Activated naive CD8-positive, alpha-beta T cell treated with anti-CD3 and anti-CD28 coated beads, Interleukin-2, amount 50 U/mL, for 24 hours (primary cell): Measurements from ENCODE around the gene MYOM1.
"Not testable (repeated sequence)": the region's sequence is repeated elsewhere in the genome, so short reads cannot be mapped to it uniquely, and the experiment has no call there.

Source experiments
- ATAC-seq: fragments of 150-1000 bp; cut with Tn5 transposase; one replicate; pipeline ENCODE4 v1.10.0; 2021
- DNase-seq: peaks from one replicate; pipeline ENCODE4 v3.0.0; 2021
- H3K27ac Mint-ChIP-seq: one replicate; pipeline ENCODE4 v1.8.0; 2021; ENCODE audit warnings: mild to moderate bottlenecking, mixed read lengths
- H3K27me3 Mint-ChIP-seq: one replicate; pipeline ENCODE4 v1.8.0; 2021; ENCODE audit warnings: mixed read lengths
- H3K36me3 Mint-ChIP-seq: one replicate; pipeline ENCODE4 v1.8.0; 2021; ENCODE audit warnings: low read depth, mixed read lengths
- H3K4me1 Mint-ChIP-seq: one replicate; pipeline ENCODE4 v1.8.0; 2021; ENCODE audit warnings: mixed read lengths
- H3K4me3 Mint-ChIP-seq: one replicate; pipeline ENCODE4 v1.8.0; 2021; ENCODE audit warnings: mild to moderate bottlenecking, moderate library complexity, mixed read lengths
- H3K9me3 Mint-ChIP-seq: one replicate; pipeline ENCODE4 v1.8.0; 2021; ENCODE audit warnings: mixed read lengths

MYOM1 gene

DNA sequence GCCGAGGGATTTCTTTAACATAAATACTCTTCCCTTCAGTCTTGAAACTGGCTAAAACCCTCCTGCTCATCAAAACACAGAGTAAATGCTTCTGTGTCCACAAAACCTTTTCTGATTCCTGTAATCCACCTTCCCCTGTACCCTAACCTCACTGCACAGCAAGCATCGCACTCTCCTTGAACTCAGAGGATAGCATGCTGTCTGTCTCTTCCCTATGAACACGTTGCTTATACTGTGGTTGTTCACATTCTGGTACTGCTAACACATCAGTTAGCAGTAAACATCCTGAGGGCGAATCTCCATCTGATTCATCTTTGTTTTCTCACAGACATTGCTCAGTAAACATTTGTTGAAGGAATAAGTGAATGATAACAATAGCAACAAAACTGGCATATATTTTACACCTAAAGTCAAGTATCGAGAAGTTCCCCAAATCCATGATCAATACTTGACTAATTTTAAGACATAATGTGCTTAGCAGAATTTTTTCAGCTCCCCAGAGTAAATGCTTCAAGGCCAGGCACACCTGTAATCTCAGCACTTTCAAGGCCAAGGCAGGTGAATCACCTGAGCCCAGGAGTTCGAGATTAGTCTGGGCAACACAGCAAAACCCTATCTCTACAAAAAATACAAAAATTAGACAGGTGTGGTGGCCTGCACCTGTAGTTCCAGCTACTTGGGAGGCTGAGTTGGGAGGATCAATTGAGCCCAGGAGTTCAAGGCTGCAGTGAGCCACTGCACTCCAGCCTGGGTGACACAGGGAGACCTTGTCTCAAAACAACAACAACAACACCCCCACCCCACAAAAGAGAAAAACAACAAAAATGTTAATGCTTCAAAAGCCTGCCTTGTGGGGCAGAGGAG, 161.2 kb downstream of the MYOM1 start:
- no peak for ATAC-seq
- peaks cover 57% of the 10 kb centered on the region for H3K4me1 Mint-ChIP-seq
- H3K27ac Mint-ChIP-seq, result peak overlapping the region; percentile 31
- H3K36me3 Mint-ChIP-seq, result peaks cover 5% of the 10 kb centered on the region
- H3K27me3 Mint-ChIP-seq, result no peaks in the 10 kb centered on the region
- no peak for DNase-seq
- no peak overlapping the region for H3K4me3 Mint-ChIP-seq
- H3K9me3 Mint-ChIP-seq, result peaks cover 10% of the 10 kb centered on the region

DNA sequence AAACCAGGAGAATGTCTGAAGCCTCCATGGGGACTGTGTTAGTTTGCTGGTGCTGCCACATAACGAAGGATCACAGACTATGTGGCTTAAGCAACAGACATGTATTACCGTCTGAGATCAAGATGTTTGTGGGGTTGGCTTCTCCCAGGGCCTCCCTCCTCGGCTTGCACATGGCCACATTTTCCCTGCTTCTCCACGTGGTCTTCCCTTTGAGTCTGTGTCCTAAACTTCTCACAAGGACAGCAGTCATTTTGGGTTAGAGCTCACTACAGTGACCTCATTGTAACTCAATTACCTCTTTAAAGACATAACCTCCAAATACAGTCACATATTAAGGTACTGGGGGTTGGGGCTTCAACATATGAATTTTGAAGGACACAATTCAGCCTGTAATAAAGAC, 162.2 kb downstream of the MYOM1 start:
- H3K4me3 Mint-ChIP-seq, result no peak overlapping the region
- H3K36me3 Mint-ChIP-seq, result peaks cover 5% of the 10 kb centered on the region
- H3K9me3 Mint-ChIP-seq, result peaks cover 17% of the 10 kb centered on the region
- H3K4me1 Mint-ChIP-seq, result peaks cover 51% of the 10 kb centered on the region
- no peak overlapping the region for H3K27ac Mint-ChIP-seq
- no peak for DNase-seq
- no peaks in the 10 kb centered on the region for H3K27me3 Mint-ChIP-seq
- ATAC-seq, result no peak

DNA sequence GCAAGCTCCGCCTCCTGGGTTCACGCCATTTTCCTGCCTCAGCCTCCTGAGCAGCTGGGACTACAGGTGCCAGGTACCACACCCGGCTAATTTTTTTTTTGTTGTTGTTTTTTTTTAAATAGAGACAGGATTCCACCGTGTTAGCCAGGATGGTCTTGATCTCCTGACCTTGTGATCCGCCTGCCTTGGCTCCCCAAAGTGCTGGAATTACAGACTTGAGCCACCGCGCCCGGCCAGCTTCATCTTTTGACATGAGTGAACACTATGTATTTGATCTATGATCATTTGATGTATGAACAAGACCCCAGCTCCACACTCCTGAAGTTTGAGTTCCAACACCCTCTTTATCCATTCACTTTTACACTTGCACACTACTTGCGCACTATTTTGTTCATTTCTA, 163.5 kb downstream of the MYOM1 start:
- peaks cover 5% of the 10 kb centered on the region for H3K36me3 Mint-ChIP-seq
- H3K9me3 Mint-ChIP-seq, result peaks cover 13% of the 10 kb centered on the region
- no peak for DNase-seq
- H3K27ac Mint-ChIP-seq, result no peak overlapping the region
- H3K4me3 Mint-ChIP-seq, result no peak overlapping the region
- no peaks in the 10 kb centered on the region for H3K27me3 Mint-ChIP-seq
- ATAC-seq, result no peak
- H3K4me1 Mint-ChIP-seq, result peaks cover 46% of the 10 kb centered on the region

DNA sequence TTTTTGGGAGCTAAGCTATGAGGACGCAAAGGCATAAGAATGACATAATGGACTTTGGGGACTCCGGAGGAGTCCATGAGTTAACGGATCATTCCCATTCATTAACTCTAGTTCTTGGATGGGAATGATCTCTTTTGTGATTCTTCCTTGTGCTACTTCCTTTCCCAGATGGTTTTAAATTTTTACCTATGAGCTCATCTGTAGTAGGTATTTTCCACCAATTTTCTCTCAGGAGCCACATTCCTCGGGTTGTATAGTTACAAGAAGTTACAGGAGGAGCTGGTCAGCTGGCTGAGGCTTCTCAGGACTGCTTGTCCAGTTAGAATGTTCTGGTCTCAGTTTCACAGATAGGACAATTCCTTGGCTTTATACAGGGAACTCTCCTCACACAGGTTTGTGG, 164.0 kb downstream of the MYOM1 start:
- Mint-ChIP-seq H3K27me3 (no peaks in the 10 kb centered on the region), H3K4me1 (peaks cover 41% of the 10 kb centered on the region), H3K27ac (no peak overlapping the region), H3K36me3 (peaks cover 2% of the 10 kb centered on the region), H3K4me3 (no peak overlapping the region), H3K9me3 (peaks cover 11% of the 10 kb centered on the region)
- ATAC-seq, result no peak
- no peak for DNase-seq

DNA sequence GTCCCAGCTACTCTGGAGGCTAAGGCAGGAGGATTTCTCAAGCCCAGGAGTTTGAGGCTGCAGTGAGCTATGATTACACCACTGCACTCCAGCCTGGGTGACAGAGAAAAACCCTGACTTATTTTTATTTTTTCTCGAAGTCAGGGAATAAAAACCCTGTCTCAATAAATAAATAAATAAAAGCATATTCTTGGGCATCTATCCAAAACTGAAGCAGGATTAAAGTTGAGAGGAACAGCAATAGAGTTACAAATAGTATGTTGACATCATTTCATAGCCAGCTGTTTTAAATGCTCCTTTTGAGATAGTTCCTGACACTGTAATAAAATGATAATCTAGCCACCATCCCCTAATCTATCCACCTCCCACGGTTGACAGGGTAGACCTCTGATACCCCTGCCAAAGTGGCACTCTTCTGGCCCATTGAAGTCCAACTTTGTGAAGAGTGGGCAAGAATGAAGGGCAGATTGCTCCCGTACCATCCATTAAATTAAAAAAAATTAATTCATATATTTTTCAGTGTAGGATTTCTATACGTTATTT, 164.5 kb downstream of the MYOM1 start:
- H3K9me3 Mint-ChIP-seq, result peaks cover 8% of the 10 kb centered on the region

DNA sequence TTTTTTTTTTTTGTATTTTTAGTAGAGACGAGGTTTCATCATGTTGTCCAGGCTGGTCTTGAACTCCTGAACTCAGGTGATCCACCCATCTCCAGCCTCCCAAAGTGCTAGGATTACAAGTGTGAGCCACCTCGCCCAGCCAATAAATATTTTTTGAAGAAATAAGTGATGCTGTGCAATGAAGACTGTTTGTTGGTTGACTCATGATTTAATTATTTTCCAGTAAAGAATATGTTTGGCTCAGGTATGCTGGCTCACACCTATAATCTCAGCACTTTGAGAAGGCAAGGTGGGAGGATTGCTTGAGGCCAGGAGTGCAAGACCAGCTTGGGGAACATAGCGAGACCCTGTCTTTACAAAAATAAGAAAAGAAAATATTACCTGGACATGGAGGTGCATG, 165.0 kb downstream of the MYOM1 start:
- no peak overlapping the region for H3K27ac Mint-ChIP-seq

More for the DNA sequence above, 164.5 kb downstream of the MYOM1 start:
- H3K4me3 Mint-ChIP-seq, result no peak overlapping the region
- H3K4me1 Mint-ChIP-seq, result peaks cover 36% of the 10 kb centered on the region
- DNase-seq (no peak), ATAC-seq (no peak)
- H3K27me3 Mint-ChIP-seq, result no peaks in the 10 kb centered on the region
- H3K27ac Mint-ChIP-seq, result no peak overlapping the region
- peaks cover 2% of the 10 kb centered on the region for H3K36me3 Mint-ChIP-seq

DNA sequence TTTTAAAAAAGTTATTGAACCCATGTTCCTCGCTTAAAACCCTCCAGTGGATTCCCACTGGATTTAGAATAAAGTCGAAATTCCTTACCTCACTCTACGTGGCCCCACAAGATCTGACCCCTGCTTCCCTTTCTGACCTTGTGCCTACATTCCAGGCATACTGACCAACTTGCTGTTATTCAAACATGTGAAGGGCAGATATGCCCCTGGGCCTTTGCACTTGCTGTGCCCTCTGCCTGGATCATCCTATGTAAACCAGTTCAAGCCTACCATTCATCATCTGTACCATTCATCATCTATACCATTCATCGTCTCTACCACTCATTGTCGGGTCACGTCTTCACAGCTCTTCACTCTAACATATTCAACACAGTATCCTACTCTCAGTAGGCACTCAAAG, 165.6 kb downstream of the MYOM1 start:
- H3K4me1 Mint-ChIP-seq, result peaks cover 27% of the 10 kb centered on the region
- H3K4me3 Mint-ChIP-seq, result no peak overlapping the region
- H3K27ac Mint-ChIP-seq, result no peak overlapping the region

More for the DNA sequence above, 165.0 kb downstream of the MYOM1 start:
- peaks cover 8% of the 10 kb centered on the region for H3K9me3 Mint-ChIP-seq
- no peak for DNase-seq
- no peak overlapping the region for H3K4me3 Mint-ChIP-seq
- H3K36me3 Mint-ChIP-seq, result peaks cover 2% of the 10 kb centered on the region
- H3K4me1 Mint-ChIP-seq, result peaks cover 32% of the 10 kb centered on the region
- ATAC-seq, result no peak
- H3K27me3 Mint-ChIP-seq, result no peaks in the 10 kb centered on the region

DNA sequence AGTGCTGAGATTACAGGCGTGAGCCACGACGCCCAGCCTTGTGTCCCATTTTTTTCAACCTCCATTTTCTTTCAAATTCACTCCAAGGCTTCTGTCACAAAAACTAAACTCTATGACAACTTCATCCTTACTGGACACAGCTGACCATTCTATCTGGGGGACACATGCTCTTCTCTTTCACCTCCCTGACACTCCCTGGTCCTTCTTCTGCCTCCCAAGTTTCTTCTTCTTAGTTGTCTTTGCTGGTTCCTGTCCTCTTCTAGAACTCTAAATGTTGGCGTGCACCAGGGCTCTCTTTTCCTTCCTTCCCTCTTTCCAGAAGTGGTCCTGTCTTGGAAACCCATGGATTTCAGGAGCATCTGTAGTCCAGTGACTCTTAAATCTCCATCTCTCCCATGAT, 166.7 kb downstream of the MYOM1 start:
- H3K27ac Mint-ChIP-seq, result no peak overlapping the region
- no peak overlapping the region for H3K4me3 Mint-ChIP-seq
- no peaks in the 10 kb centered on the region for H3K27me3 Mint-ChIP-seq
- no peak for ATAC-seq
- peaks cover 16% of the 10 kb centered on the region for H3K4me1 Mint-ChIP-seq
- no peaks in the 10 kb centered on the region for H3K36me3 Mint-ChIP-seq
- DNase-seq, result no peak
- peaks cover 8% of the 10 kb centered on the region for H3K9me3 Mint-ChIP-seq

More for the DNA sequence above, 165.6 kb downstream of the MYOM1 start:
- Mint-ChIP-seq H3K36me3 (no peaks in the 10 kb centered on the region), H3K27me3 (no peaks in the 10 kb centered on the region), H3K9me3 (peaks cover 8% of the 10 kb centered on the region)
- ATAC-seq (no peak), DNase-seq (no peak)

DNA sequence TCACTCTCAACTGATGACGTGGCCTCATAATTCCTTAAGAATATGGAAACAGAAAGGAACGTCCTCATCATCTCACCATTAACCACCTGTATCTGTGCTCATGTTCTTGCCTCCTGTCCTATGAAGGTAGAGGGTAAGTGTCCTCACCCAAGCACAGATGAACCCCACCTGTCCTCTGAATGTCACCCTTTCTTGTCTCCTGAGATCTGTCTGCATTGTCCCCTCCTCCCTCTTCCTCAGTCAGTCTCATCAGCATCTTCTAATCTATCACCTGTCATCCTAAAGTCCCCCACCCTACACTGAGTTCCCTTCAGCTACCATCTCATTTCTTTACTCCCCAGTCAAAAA, 167.4 kb downstream of the MYOM1 start:
- H3K9me3 Mint-ChIP-seq, result peaks cover 8% of the 10 kb centered on the region
- no peak overlapping the region for H3K4me3 Mint-ChIP-seq
- H3K36me3 Mint-ChIP-seq, result no peaks in the 10 kb centered on the region
- H3K27me3 Mint-ChIP-seq, result no peaks in the 10 kb centered on the region
- DNase-seq, result no peak
- ATAC-seq, result peak; percentile 15
- H3K4me1 Mint-ChIP-seq, result peaks cover 12% of the 10 kb centered on the region
- H3K27ac Mint-ChIP-seq, result no peak overlapping the region

DNA sequence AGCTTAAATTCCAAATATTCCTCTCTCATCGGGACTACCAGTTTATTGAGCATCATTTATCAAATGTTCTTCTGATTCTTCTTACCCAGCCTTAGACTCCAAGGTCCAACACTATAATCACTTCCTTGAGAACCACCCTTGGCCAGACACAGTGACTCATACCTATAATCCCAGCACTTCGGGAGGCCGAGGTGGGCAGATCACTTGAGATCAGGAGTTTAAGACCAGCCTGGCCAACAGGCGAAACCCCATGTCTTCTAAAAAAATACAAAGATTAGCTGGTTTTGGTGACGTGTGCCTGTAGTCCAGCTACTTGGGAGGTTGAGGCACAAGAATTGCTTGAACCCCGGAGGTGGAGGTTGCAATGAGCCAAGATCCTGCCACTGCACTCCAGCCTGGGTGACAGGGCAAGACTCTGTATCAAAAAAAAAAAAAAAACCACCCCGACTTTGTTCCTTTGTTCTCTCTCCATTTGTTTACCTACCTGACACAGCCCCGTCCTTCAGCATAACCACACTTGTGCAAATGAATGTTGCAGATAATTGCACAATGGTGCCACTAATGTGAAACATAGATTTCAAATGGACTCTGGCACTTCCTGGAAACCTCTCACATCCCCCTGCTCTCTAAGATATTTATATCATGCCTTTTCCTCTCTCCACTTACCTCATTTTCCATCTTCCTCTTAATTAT, 167.9 kb downstream of the MYOM1 start:
- H3K27ac Mint-ChIP-seq, result no peak overlapping the region
- no peak overlapping the region for H3K4me3 Mint-ChIP-seq
- H3K27me3 Mint-ChIP-seq, result no peaks in the 10 kb centered on the region
- DNase-seq (no peak), ATAC-seq (no peak)
- peaks cover 8% of the 10 kb centered on the region for H3K9me3 Mint-ChIP-seq
- peaks cover 13% of the 10 kb centered on the region for H3K4me1 Mint-ChIP-seq
- H3K36me3 Mint-ChIP-seq, result no peaks in the 10 kb centered on the region

DNA sequence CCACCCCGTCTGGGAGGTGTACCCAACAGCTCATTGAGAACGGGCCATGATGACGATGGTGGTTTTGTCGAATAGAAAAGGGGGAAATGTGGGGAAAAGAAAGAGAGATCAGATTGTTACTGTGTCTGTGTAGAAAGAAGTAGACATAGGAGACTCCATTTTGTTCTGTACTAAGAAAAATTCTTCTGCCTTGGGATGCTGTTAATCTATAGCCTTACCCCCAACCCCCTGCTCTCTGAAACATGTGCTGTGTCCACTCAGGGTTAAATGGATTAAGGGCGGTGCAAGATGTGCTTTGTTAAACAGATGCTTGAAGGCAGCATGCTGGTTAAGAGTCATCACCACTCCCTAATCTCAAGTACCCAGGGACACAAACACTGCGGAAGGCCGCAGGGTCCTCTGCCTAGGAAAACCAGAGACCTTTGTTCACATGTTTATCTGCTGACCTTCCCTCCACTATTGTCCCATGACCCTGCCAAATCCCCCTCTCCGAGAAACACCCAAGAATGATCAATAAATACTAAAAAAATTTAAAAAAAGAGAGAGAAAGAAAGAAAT, 169.8 kb downstream of the MYOM1 start:
- H3K36me3 Mint-ChIP-seq, H3K27ac Mint-ChIP-seq, DNase-seq, H3K9me3 Mint-ChIP-seq, ATAC-seq, H3K4me3 Mint-ChIP-seq, H3K27me3 Mint-ChIP-seq: not testable (repeated sequence)
- H3K4me1 Mint-ChIP-seq, result peaks cover 27% of the 10 kb centered on the region

DNA sequence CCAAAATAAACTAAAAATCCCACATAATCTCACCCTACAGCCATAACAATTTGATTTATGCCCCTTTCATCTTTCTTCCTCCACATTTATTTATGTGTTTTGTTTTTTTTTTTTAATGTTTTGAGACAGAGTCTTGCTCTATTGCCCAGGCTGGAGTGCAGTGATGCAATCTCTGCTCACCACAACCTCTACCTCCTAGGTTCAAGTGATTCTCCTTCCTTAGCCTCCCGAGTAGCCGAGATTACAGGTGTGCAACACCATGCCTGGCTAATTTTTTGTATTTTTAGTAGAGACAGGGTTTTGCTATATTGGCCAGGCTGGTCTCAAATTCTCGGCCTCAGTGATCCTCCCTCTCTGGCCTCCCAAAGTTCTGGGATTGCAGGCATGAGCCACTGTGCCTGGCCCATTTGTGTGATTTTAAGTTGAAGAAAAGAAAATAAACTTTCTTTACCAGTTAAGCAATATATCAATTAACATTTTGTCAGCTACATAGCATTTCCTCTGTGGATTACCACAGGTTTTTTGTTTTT, 170.9 kb downstream of the MYOM1 start:
- Mint-ChIP-seq H3K4me1 (peaks cover 28% of the 10 kb centered on the region), H3K9me3 (peaks cover 8% of the 10 kb centered on the region), H3K36me3 (no peaks in the 10 kb centered on the region), H3K27me3 (no peaks in the 10 kb centered on the region), H3K4me3 (no peak overlapping the region), H3K27ac (no peak overlapping the region)
- DNase-seq (no peak), ATAC-seq (no peak)

DNA sequence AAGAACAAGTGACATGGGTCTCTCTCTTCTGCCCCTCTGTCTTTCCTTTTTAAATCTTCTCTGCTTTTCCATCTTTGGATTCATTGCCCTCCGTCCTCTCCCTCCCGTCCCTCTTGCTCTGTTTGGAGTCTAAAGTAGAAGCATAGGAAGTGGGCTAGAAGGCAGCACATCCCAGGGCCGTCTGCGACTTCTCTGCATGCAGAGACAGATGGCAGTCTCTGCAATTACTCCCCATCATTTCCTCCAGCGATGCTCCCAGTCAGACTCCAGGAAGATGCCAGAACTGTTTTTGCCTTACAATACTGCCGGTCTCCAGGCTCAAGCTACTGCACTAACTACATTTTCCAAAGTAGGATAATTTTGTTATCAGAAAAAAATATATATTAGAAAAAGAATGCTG, 171.6 kb downstream of the MYOM1 start:
- no peaks in the 10 kb centered on the region for H3K27me3 Mint-ChIP-seq
- DNase-seq, result no peak
- H3K9me3 Mint-ChIP-seq, result peaks cover 2% of the 10 kb centered on the region
- ATAC-seq, result no peak
- H3K4me3 Mint-ChIP-seq, result no peak overlapping the region
- no peak overlapping the region for H3K27ac Mint-ChIP-seq
- H3K4me1 Mint-ChIP-seq, result peaks cover 26% of the 10 kb centered on the region
- H3K36me3 Mint-ChIP-seq, result no peaks in the 10 kb centered on the region

DNA sequence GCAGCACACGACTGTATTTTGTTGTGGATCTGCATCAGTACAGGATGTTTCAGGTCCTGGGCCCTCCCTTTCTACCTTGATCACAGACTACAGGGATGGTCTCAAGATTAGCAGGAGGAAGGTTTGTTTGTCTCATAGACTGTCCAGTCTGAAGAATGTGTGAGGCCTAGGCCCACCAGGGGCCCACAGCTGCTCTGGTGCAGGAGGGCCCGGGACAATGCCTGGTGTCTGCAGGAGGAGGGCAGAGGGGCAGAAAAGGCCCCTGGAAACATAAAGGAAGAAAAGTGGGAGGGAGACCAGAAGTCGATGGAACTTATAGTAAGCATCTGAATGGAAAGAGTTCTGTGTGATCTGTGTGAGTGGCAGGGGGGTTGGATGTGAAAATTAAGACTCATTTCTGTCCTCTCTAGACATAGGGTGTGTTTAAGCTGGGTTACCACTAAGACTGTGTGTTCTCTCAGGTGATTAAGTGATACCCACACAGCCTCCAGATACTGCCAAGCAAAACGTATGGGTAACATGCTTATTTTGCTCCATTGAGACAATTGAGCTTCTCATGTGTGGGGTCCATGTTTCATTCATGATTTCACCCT, 173.5 kb downstream of the MYOM1 start:
- H3K4me1 Mint-ChIP-seq, result peaks cover 16% of the 10 kb centered on the region
- no peaks in the 10 kb centered on the region for H3K9me3 Mint-ChIP-seq
- no peaks in the 10 kb centered on the region for H3K36me3 Mint-ChIP-seq
- no peaks in the 10 kb centered on the region for H3K27me3 Mint-ChIP-seq
- no peak overlapping the region for H3K4me3 Mint-ChIP-seq
- ATAC-seq, result peak; percentile 99
- no peak for DNase-seq
- no peak overlapping the region for H3K27ac Mint-ChIP-seq
